HepG2 (cell line): ENCODE measurements around the gene PFKFB2.

Experiments
- BRD4 ChIP-seq: sonication (generic); formaldehyde crosslinking; IDR thresholded peaks from 2 replicates; pipeline ENCODE4 v1.4.0; 2020; ENCODE audit warnings: missing genetic modification reagents
- CEBPB ChIP-seq: IDR thresholded peaks from 2 replicates; pipeline ENCODE4 v1.6.1; 2011; ENCODE audit warnings: low read depth, low read length, improper control_type of control experiment, borderline replicate concordance
- CREB1 ChIP-seq, 2 experiments: fragments of 450-650 bp in 1 of 2; IDR thresholded peaks; 2 replicates each; pipeline ENCODE4 v1.6.1; 2016 to 2017; ENCODE audit warnings: control low read depth in 1 of 2, mild to moderate bottlenecking in 1 of 2, missing compliant biosample characterization in 1 of 2, missing genetic modification characterization in 1 of 2
- EP300 ChIP-seq, 3 experiments: sonication (generic) in 1 of 3; formaldehyde crosslinking in 1 of 3; IDR thresholded peaks; 2 replicates each; pipeline versions ENCODE4 v1.5.1 to v1.6.1; 2011 to 2020; ENCODE audit warnings: low read depth in 2 of 3, low read length in 2 of 3, borderline replicate concordance in 1 of 3, improper control_type of control experiment in 1 of 3, mild to moderate bottlenecking in 1 of 3, missing genetic modification reagents in 1 of 3, moderate library complexity in 1 of 3
- EZH2 ChIP-seq: conservative IDR thresholded peaks from 2 replicates; pipeline ENCODE4 v1.6.1; 2012; ENCODE audit warnings: mild to moderate bottlenecking, low read depth, low read length, moderate library complexity
- IRF1 ChIP-seq: sonication (generic); formaldehyde crosslinking; IDR thresholded peaks from 2 replicates; pipeline ENCODE4 v1.4.0; 2020; ENCODE audit warnings: low read depth, mild to moderate bottlenecking, missing genetic modification reagents
- NR2F6 ChIP-seq, 2 experiments: IDR thresholded peaks; 2 replicates each; pipeline ENCODE4 v1.6.1; 2016; ENCODE audit warnings: antibody characterized with exemption in 1 of 2, mild to moderate bottlenecking in 1 of 2
- POLR2A ChIP-seq, 2 experiments: IDR thresholded peaks; 2 replicates each; pipeline ENCODE4 v1.6.1; 2011; ENCODE audit warnings: low read depth in 2 of 2, low read length in 2 of 2, mild to moderate bottlenecking in 1 of 2, moderate library complexity in 1 of 2; ENCODE audit not compliant: insufficient read depth in 1 of 2
- SALL2 ChIP-seq: sonication (generic); formaldehyde crosslinking; IDR thresholded peaks from 2 replicates; pipeline ENCODE4 v1.8.1; 2023; ENCODE audit warnings: mild to moderate bottlenecking, missing genetic modification reagents, inconsistent platforms
- TAF1 ChIP-seq: sonication (generic); formaldehyde crosslinking; IDR thresholded peaks from 2 replicates; pipeline ENCODE4 v1.4.0; 2020; ENCODE audit warnings: missing genetic modification reagents
- ZNF550 ChIP-seq: sonication (generic); formaldehyde crosslinking; IDR thresholded peaks from 2 replicates; pipeline ENCODE4 v1.4.0; 2020; ENCODE audit warnings: mild to moderate bottlenecking, missing genetic modification reagents, borderline replicate concordance
- ZNF800 ChIP-seq: sonication (generic); formaldehyde crosslinking; IDR thresholded peaks from 2 replicates; pipeline ENCODE4 v1.4.0; 2020; ENCODE audit warnings: missing genetic modification reagents
- TF ChIP-seq, protein P1 (sequence below): sonication (generic); formaldehyde crosslinking; IDR thresholded peaks from 2 replicates; pipeline ENCODE4 v1.5.0; 2020; ENCODE audit warnings: mild to moderate bottlenecking, missing genetic modification reagents, moderate library complexity
- TF ChIP-seq, protein P2 (sequence below): IDR thresholded peaks from 2 replicates; pipeline ENCODE4 v1.6.1; 2016; ENCODE audit warnings: low read depth, missing genetic modification reagents, missing compliant biosample characterization

GRCh38 chr1:207069061-207069460, 16.0 kb downstream of the PFKFB2 start:
- TF ChIP-seq CREB1 (IDR thresholded peaks at IDR 0.05) (no peak), CREB1 (CRISPR knock-in tag; IDR thresholded peaks at IDR 0.05) (no peak), BRD4 (CRISPR knock-in tag) (no peak), EZH2 (no peak), NR2F6 (IDR thresholded peaks at IDR 0.05) (no peak), NR2F6 (CRISPR knock-in tag; IDR thresholded peaks at IDR 0.05) (no peak), TAF1 (no peak), EP300 (IDR thresholded peaks at IDR 0.05; ENCODE audit: low read depth in 2 of 2, low read length in 2 of 2) (no peak), EP300 (CRISPR knock-in tag; IDR thresholded peaks at IDR 0.05; ENCODE audit: borderline replicate concordance) (no peak), ZNF800 (CRISPR knock-in tag) (no peak), POLR2A (IDR thresholded peaks at IDR 0.05; ENCODE audit: insufficient read depth in 1 of 2, low read depth in 2 of 2, low read length in 2 of 2) (no peak), SALL2 (CRISPR knock-in tag) (no peak), CEBPB (no peak), ZNF550 (CRISPR knock-in tag) (no peak), IRF1 (CRISPR knock-in tag) (no peak)
- TF ChIP-seq, protein P1, sequence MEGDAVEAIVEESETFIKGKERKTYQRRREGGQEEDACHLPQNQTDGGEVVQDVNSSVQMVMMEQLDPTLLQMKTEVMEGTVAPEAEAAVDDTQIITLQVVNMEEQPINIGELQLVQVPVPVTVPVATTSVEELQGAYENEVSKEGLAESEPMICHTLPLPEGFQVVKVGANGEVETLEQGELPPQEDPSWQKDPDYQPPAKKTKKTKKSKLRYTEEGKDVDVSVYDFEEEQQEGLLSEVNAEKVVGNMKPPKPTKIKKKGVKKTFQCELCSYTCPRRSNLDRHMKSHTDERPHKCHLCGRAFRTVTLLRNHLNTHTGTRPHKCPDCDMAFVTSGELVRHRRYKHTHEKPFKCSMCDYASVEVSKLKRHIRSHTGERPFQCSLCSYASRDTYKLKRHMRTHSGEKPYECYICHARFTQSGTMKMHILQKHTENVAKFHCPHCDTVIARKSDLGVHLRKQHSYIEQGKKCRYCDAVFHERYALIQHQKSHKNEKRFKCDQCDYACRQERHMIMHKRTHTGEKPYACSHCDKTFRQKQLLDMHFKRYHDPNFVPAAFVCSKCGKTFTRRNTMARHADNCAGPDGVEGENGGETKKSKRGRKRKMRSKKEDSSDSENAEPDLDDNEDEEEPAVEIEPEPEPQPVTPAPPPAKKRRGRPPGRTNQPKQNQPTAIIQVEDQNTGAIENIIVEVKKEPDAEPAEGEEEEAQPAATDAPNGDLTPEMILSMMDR, result no peak
- TF ChIP-seq, protein P2, sequence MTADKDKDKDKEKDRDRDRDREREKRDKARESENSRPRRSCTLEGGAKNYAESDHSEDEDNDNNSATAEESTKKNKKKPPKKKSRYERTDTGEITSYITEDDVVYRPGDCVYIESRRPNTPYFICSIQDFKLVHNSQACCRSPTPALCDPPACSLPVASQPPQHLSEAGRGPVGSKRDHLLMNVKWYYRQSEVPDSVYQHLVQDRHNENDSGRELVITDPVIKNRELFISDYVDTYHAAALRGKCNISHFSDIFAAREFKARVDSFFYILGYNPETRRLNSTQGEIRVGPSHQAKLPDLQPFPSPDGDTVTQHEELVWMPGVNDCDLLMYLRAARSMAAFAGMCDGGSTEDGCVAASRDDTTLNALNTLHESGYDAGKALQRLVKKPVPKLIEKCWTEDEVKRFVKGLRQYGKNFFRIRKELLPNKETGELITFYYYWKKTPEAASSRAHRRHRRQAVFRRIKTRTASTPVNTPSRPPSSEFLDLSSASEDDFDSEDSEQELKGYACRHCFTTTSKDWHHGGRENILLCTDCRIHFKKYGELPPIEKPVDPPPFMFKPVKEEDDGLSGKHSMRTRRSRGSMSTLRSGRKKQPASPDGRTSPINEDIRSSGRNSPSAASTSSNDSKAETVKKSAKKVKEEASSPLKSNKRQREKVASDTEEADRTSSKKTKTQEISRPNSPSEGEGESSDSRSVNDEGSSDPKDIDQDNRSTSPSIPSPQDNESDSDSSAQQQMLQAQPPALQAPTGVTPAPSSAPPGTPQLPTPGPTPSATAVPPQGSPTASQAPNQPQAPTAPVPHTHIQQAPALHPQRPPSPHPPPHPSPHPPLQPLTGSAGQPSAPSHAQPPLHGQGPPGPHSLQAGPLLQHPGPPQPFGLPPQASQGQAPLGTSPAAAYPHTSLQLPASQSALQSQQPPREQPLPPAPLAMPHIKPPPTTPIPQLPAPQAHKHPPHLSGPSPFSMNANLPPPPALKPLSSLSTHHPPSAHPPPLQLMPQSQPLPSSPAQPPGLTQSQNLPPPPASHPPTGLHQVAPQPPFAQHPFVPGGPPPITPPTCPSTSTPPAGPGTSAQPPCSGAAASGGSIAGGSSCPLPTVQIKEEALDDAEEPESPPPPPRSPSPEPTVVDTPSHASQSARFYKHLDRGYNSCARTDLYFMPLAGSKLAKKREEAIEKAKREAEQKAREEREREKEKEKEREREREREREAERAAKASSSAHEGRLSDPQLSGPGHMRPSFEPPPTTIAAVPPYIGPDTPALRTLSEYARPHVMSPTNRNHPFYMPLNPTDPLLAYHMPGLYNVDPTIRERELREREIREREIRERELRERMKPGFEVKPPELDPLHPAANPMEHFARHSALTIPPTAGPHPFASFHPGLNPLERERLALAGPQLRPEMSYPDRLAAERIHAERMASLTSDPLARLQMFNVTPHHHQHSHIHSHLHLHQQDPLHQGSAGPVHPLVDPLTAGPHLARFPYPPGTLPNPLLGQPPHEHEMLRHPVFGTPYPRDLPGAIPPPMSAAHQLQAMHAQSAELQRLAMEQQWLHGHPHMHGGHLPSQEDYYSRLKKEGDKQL (CRISPR knock-in tag), result no peak
